Neural crest cell (in vitro differentiated cells): ENCODE data around the gene RNF208. TPM values are rescaled to one million over a fixed set of nuclear protein-coding genes. Genes with fewer than 3 reads are reported as not detected.

Source experiments
- DNase-seq: peaks from one replicate; pipeline ENCODE4 v3.0.0; 2021; ENCODE audit warnings: low read depth, mixed read lengths, low spot score
- H3K27ac Mint-ChIP-seq: one replicate; pipeline ENCODE4 v1.8.0; 2021; ENCODE audit warnings: mild to moderate bottlenecking, mixed read lengths; ENCODE audit not compliant: unreplicated experiment
- H3K27me3 Mint-ChIP-seq: 2 replicates; pipeline ENCODE4 v1.8.0; 2021; ENCODE audit warnings: low read depth, mild to moderate bottlenecking, mixed read lengths
- H3K36me3 Mint-ChIP-seq: 2 replicates; pipeline ENCODE4 v1.8.0; 2021; ENCODE audit warnings: low read depth, mild to moderate bottlenecking, mixed read lengths
- H3K4me1 Mint-ChIP-seq: 2 replicates; pipeline ENCODE4 v1.8.0; 2021; ENCODE audit warnings: mixed read lengths
- H3K4me3 Mint-ChIP-seq: one replicate; pipeline ENCODE4 v1.8.0; 2021; ENCODE audit warnings: mild to moderate bottlenecking, mixed read lengths
- H3K9me3 Mint-ChIP-seq: 2 replicates; pipeline ENCODE4 v1.8.0; 2021; ENCODE audit warnings: mixed read lengths
- CTCF ChIP-seq: fragments of 200-600 bp; sonication (generic); conservative IDR thresholded peaks from 2 replicates; pipeline ENCODE4 v1.5.0; 2021; ENCODE audit warnings: antibody characterized with exemption, mild to moderate bottlenecking
- total RNA-seq: library from RNA; stranded (reverse); gene quantifications from 2 replicates; pipeline ENCODE4 v1.2.1, GENCODE V29; 2021

The RNF208 gene
- total RNA-seq, 1 donor from 2014 or later, result 10.1 TPM

DNA sequence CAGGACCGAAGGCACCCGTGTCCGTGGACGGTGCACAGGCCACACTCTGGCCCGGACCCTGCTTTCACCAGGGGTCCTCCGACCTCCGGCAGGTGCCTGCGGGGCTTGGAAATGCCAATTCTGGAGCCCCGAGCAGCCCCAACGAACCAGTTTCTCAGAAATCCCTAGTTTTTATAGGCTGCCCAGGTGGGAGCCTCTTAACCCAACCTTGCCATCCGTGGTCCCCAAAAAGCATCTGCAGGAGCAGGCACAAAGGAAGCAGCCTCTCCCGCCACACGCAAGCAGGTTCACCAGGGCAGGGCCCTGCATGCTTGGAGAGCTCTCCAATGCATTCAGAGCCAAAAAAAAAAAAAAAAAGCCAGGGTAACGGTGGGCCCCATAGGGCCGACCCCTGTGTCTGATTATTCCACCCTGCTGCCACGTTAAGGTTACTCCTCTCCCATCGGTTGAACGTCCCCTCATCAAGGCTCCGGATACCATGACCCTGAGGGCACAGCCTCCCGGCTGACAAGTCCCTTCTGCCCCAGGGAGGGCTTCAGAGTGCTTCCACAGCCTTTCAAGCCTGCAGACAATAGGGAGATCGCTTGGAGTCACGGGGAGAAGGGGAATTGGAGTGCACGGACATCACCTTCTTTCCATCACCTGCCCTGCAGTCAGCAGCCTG, 20.7 kb downstream of the RNF208 start:
- Mint-ChIP-seq H3K9me3 (no peaks in the 10 kb centered on the region), H3K27me3 (no peaks in the 10 kb centered on the region), H3K27ac (peak overlapping the region; percentile 81), H3K36me3 (no peaks in the 10 kb centered on the region), H3K4me1 (peaks cover 28% of the 10 kb centered on the region), H3K4me3 (peak overlapping the region; percentile 90)
- TF ChIP-seq CTCF, result no peak
- no peak for DNase-seq

DNA sequence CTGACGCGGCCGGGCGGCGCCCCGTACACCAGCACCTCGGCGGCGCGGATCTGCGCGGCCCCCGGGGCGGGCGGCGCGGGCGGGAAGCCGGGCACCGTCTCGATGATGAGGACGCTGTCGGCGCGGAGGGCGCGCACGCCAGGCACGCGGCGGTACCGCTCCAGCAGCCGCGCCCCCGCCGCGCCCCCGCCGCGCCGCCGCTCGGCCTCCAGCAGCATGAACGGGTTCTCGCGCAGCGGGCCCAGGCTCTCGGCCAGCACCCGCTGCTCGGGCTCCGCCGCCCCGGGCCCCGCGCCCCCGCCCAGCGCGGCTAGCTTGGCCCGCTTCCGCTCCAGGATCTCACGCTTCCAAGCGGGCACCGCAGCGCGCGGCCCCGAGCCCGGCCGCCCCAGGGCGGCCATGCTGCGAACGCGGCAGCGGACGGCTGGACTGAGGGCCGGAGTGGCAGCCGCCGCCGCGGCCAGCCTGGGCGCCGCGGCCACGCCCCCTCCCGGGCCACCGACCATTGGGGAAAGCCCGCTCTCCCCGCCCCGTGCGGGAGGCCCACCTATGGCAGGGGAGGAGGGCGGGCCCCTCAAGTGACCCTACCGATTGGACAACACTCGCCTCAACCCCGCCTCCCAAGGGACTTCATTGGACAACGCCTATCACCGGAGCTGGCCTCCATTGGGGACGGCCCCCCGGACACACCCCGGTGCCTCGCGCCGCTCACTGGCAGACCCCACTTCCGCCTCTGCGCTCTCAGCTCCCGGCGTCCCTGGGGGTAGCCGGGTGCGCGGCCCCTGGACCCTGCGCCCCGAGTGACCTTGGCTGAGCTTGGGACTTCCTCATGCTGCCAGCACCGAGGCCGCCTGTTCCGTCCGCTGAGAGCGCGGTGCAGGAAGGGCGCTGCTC, 21.5 kb downstream of the RNF208 start, which contains the start of gene TPRN:
TSS of gene TPRN (minus strand) at position 431 of the 894 bp plus-strand sequence. CDS start at position 401, 30 bp downstream.
- Mint-ChIP-seq H3K9me3 (no peaks in the 10 kb centered on the region), H3K36me3 (no peaks in the 10 kb centered on the region), H3K27ac (peak within 1 kb of the TSS; percentile 81), H3K4me3 (peak within 1 kb of the TSS; percentile 91), H3K4me1 (peaks cover 21% of the 10 kb centered on the region), H3K27me3 (no peaks in the 10 kb centered on the region)
- peak; percentile 98 for DNase-seq
- no peak for TF ChIP-seq CTCF

- DNase-seq, result no peak
- H3K27ac Mint-ChIP-seq, result no peak overlapping the region
- H3K4me1 Mint-ChIP-seq, result peaks cover 18% of the 10 kb centered on the region
- H3K9me3 Mint-ChIP-seq, result no peaks in the 10 kb centered on the region
- H3K4me3 Mint-ChIP-seq, result peak overlapping the region; percentile 91
- no peaks in the 10 kb centered on the region for H3K36me3 Mint-ChIP-seq
- H3K27me3 Mint-ChIP-seq, result no peaks in the 10 kb centered on the region
- no peak for TF ChIP-seq CTCF
Measured at GRCh38 chr9:137199411-137200121, 22.5 kb downstream of the RNF208 start.

DNA sequence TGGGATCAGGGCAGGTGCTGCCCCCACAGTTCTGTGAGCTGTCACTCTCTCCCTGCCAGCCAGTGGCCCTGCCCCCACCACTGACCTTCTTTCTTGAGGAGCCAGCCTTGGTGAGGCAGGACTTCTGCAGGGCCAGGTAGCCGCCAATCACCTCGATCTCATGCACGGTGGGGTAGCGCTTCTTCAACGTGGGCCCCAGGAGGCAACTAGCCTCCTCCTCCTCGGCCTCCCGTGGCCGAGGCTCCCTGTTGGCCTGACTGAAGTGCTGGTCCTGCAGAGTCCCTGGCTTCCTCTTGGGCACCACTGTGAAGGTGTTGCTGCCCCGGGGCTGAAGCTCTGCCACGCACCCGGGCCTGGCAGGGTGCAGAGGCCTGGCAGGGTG, 23.1 kb downstream of the RNF208 start:
- no peak for TF ChIP-seq CTCF
- H3K36me3 Mint-ChIP-seq, result no peaks in the 10 kb centered on the region
- peak overlapping the region; percentile 91 for H3K4me3 Mint-ChIP-seq
- no peaks in the 10 kb centered on the region for H3K9me3 Mint-ChIP-seq
- H3K27me3 Mint-ChIP-seq, result no peaks in the 10 kb centered on the region
- H3K4me1 Mint-ChIP-seq, result peaks cover 12% of the 10 kb centered on the region
- DNase-seq, result no peak
- H3K27ac Mint-ChIP-seq, result no peak overlapping the region
